HL-60 (cell line): ENCODE measurements around the gene RTL9.

ENCODE experiments used
- DNase-seq, 2 experiments: peaks; one replicate each; pipeline ENCODE4 v3.0.0-alpha.2; 2010 to 2020; ENCODE audit warnings: low read depth in 1 of 2, low spot score in 1 of 2
- H3K27ac ChIP-seq: fragments of 250-450 bp; sonication (Bioruptor Pico); replicated peaks from 2 replicates; pipeline ENCODE4 v1.5.1; 2020; ENCODE audit warnings: mild to moderate bottlenecking, moderate library complexity
- H3K27me3 ChIP-seq: fragments of 250-450 bp; sonication (Bioruptor Pico); 2 replicates; pipeline ENCODE4 v1.5.1; 2021; ENCODE audit warnings: mild to moderate bottlenecking, moderate library complexity; ENCODE audit not compliant: insufficient read depth, poor library complexity, severe bottlenecking
- H3K4me3 ChIP-seq: replicated peaks from 2 replicates; pipeline ENCODE4 v1.5.1; 2011; ENCODE audit warnings: mild to moderate bottlenecking, control low read depth, low read length; ENCODE audit not compliant: insufficient read depth
- GABPA ChIP-seq: IDR thresholded peaks from 2 replicates; pipeline ENCODE4 v1.6.1; 2012; ENCODE audit warnings: low read depth
- POLR2AphosphoS5 ChIP-seq: IDR thresholded peaks from 2 replicates; pipeline ENCODE4 v1.6.1; 2012; ENCODE audit warnings: low read depth
- SPI1 ChIP-seq: IDR thresholded peaks from 2 replicates; pipeline ENCODE4 v1.6.1; 2012; ENCODE audit warnings: low read depth, mild to moderate bottlenecking, borderline replicate concordance
- TF ChIP-seq, protein P1 (sequence below): IDR thresholded peaks from 2 replicates; pipeline ENCODE4 v1.6.1; 2012; ENCODE audit warnings: low read depth; ENCODE audit not compliant: insufficient replicate concordance
- TF ChIP-seq, protein P2 (sequence below): IDR thresholded peaks from one replicate; pipeline ENCODE4 v1.5.1; 2011; ENCODE audit warnings: low read length, control low read depth, inconsistent platforms; ENCODE audit not compliant: insufficient read depth

RTL9 gene

DNA sequence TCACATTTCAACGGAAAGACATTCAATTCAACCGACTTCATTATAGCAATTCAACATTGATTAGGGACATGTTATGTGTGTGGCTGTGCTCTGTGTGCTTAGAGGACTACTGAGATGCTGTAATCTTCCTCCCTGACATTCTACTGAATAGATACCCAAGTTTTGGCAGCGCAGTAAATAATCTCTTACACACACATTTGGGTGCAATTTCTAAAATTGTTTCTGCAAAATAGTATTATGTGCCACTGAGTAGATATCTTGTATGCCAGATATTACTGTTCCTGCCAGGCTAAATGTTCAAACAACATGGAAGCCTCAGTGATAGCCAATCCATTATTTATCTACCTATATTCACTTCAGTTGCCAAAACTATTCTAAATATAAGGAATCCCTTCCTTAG, 41.3 kb downstream of the RTL9 start:
- TF ChIP-seq, protein P1, sequence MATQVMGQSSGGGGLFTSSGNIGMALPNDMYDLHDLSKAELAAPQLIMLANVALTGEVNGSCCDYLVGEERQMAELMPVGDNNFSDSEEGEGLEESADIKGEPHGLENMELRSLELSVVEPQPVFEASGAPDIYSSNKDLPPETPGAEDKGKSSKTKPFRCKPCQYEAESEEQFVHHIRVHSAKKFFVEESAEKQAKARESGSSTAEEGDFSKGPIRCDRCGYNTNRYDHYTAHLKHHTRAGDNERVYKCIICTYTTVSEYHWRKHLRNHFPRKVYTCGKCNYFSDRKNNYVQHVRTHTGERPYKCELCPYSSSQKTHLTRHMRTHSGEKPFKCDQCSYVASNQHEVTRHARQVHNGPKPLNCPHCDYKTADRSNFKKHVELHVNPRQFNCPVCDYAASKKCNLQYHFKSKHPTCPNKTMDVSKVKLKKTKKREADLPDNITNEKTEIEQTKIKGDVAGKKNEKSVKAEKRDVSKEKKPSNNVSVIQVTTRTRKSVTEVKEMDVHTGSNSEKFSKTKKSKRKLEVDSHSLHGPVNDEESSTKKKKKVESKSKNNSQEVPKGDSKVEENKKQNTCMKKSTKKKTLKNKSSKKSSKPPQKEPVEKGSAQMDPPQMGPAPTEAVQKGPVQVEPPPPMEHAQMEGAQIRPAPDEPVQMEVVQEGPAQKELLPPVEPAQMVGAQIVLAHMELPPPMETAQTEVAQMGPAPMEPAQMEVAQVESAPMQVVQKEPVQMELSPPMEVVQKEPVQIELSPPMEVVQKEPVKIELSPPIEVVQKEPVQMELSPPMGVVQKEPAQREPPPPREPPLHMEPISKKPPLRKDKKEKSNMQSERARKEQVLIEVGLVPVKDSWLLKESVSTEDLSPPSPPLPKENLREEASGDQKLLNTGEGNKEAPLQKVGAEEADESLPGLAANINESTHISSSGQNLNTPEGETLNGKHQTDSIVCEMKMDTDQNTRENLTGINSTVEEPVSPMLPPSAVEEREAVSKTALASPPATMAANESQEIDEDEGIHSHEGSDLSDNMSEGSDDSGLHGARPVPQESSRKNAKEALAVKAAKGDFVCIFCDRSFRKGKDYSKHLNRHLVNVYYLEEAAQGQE, result no peak
- TF ChIP-seq POLR2AphosphoS5, result no peak
- no peak for TF ChIP-seq GABPA
- TF ChIP-seq SPI1, result no peak
- TF ChIP-seq, protein P2, sequence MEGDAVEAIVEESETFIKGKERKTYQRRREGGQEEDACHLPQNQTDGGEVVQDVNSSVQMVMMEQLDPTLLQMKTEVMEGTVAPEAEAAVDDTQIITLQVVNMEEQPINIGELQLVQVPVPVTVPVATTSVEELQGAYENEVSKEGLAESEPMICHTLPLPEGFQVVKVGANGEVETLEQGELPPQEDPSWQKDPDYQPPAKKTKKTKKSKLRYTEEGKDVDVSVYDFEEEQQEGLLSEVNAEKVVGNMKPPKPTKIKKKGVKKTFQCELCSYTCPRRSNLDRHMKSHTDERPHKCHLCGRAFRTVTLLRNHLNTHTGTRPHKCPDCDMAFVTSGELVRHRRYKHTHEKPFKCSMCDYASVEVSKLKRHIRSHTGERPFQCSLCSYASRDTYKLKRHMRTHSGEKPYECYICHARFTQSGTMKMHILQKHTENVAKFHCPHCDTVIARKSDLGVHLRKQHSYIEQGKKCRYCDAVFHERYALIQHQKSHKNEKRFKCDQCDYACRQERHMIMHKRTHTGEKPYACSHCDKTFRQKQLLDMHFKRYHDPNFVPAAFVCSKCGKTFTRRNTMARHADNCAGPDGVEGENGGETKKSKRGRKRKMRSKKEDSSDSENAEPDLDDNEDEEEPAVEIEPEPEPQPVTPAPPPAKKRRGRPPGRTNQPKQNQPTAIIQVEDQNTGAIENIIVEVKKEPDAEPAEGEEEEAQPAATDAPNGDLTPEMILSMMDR, result no peak
- Histone ChIP-seq H3K4me3 (no peak overlapping the region), H3K27me3 (no peaks in the 10 kb centered on the region), H3K27ac (no peak overlapping the region)
- DNase-seq, result no peak

DNA sequence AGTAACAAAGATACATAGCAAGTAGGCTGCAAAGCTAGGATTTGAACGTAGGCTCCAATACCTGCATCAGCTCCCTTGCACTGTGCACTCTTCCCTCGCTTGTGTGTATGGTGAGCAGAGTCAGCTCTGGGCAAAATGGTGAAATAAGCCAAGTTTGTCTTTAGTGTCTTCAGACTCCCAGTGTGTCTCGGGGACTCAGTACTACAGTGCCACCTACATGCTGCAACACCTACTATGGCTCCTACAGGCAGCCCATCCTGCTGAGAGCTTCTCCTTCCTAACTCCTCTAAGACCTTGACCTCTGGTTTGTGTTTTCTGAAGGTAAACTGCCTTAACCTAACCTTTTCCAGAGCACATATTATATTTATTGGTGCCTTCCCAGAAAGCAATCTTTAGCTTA, 42.5 kb downstream of the RTL9 start:
- no peak overlapping the region for H3K27ac ChIP-seq
- DNase-seq, result no peak
- no peak overlapping the region for H3K4me3 ChIP-seq
- TF ChIP-seq GABPA (no peak), SPI1 (no peak), POLR2AphosphoS5 (no peak)
- TF ChIP-seq, protein P1, result no peak
- TF ChIP-seq, protein P2, result no peak
- H3K27me3 ChIP-seq, result no peaks in the 10 kb centered on the region

DNA sequence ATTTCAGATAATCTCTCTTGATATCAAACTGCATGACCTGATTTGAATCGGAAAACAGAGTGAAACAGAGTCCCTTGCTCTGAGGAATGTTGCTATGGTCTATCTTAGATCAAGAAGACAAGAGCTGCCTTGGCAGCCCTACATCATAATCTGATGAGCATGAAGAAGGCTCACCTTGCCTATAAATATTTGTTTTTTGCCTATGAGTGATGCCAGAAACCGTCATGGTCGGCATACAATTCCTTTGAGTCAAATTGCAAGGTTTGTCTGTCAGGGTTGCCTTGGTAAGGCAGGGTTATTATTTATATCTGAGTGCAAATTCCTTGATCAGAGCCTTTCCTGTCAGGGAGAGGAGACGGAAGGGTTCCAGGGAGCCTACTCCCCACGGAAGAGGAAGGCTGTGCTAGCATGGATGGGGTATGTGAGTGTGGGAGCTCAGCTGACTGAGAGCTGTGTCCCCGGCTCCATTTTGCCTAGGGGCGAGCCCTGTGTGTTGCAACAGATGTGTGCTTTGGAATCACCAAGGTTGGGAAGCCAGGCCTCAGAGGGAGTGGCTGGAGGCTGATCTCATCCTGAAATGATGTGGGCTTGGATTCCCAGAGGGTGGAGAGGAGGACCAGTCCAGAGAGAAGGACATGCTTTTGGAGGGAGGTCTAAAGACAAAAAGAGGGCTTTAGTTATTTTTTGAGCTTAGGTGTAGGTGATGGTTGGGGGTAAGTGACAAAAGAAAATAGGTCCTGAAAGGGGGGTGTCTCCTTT, 43.6 kb downstream of the RTL9 start:
- no peak overlapping the region for H3K27ac ChIP-seq
- H3K4me3 ChIP-seq, result no peak overlapping the region
- no peaks in the 10 kb centered on the region for H3K27me3 ChIP-seq
- no peak for DNase-seq
- TF ChIP-seq SPI1 (no peak), POLR2AphosphoS5 (no peak), GABPA (no peak)
- TF ChIP-seq, protein P2, result no peak
- TF ChIP-seq, protein P1, result no peak
